Astrocyte (in vitro differentiated cells and primary cell): ENCODE results near the gene APOH. TPM values are rescaled to one million over a fixed set of nuclear protein-coding genes. Genes with fewer than 3 reads are reported as not detected.
A peak's percentile ranks its signal among the peaks of the same experiment; 100 is the strongest.

Experiments
- DNase-seq: peaks from one replicate; pipeline ENCODE4 v3.0.0-alpha.2; 2010; ENCODE audit warnings: low read depth
- FAIRE-seq: peaks from 2 replicates; lab custom pipeline; 2011; peaks lifted over from hg19 to GRCh38; lab: Jason Lieb, UNC
- H2AFZ ChIP-seq: 2 replicates; pipeline ENCODE4 v1.6.0; 2012; ENCODE audit warnings: low read depth, low read length, inconsistent platforms
- H3K27ac ChIP-seq: 2 replicates; pipeline ENCODE4 v1.5.1; 2011; ENCODE audit warnings: low read depth, low read length, inconsistent platforms
- H3K27me3 ChIP-seq: 2 replicates; pipeline ENCODE4 v1.6.0; 2011; ENCODE audit warnings: low read length, inconsistent platforms; ENCODE audit not compliant: insufficient read depth
- H3K36me3 ChIP-seq: 2 replicates; pipeline ENCODE4 v1.5.1; 2011; ENCODE audit warnings: low read length, inconsistent platforms; ENCODE audit not compliant: insufficient read depth
- H3K4me1 ChIP-seq: 2 replicates; pipeline ENCODE4 v1.5.1; 2011; ENCODE audit warnings: low read length, inconsistent platforms; ENCODE audit not compliant: insufficient read depth
- H3K4me2 ChIP-seq: 2 replicates; pipeline ENCODE4 v1.6.0; 2012; ENCODE audit warnings: low read length, inconsistent platforms
- H3K4me3 ChIP-seq: 2 replicates; pipeline ENCODE4 v1.5.1; 2011; ENCODE audit warnings: low read depth, mild to moderate bottlenecking, low read length, inconsistent platforms; ENCODE audit not compliant: insufficient read depth
- H3K79me2 ChIP-seq: 2 replicates; pipeline ENCODE4 v1.6.0; 2012; ENCODE audit warnings: mild to moderate bottlenecking, low read length, inconsistent platforms; ENCODE audit not compliant: insufficient read depth
- H3K9ac ChIP-seq: 2 replicates; pipeline ENCODE4 v1.6.0; 2012; ENCODE audit warnings: mild to moderate bottlenecking, low read length, inconsistent platforms
- H3K9me3 ChIP-seq: 2 replicates; pipeline ENCODE4 v1.5.1; 2012; ENCODE audit warnings: low read depth, mild to moderate bottlenecking, low read length, inconsistent platforms; ENCODE audit not compliant: insufficient read depth
- H4K20me1 ChIP-seq: 2 replicates; pipeline ENCODE4 v1.6.0; 2012; ENCODE audit warnings: low read length, inconsistent platforms; ENCODE audit not compliant: insufficient read depth
- H3K27ac Mint-ChIP-seq: one replicate; pipeline ENCODE4 v1.8.0; 2021; ENCODE audit warnings: mild to moderate bottlenecking, mixed read lengths; ENCODE audit not compliant: unreplicated experiment
- H3K27me3 Mint-ChIP-seq: one replicate; pipeline ENCODE4 v1.8.0; 2021; ENCODE audit warnings: low read depth, mixed read lengths; ENCODE audit not compliant: unreplicated experiment
- H3K36me3 Mint-ChIP-seq: one replicate; pipeline ENCODE4 v1.8.0; 2021; ENCODE audit warnings: low read depth, mixed read lengths; ENCODE audit not compliant: unreplicated experiment
- H3K4me1 Mint-ChIP-seq: one replicate; pipeline ENCODE4 v1.8.0; 2021; ENCODE audit warnings: low read depth, mixed read lengths; ENCODE audit not compliant: unreplicated experiment
- H3K4me3 Mint-ChIP-seq: one replicate; pipeline ENCODE4 v1.8.0; 2021; ENCODE audit warnings: mild to moderate bottlenecking, moderate library complexity, mixed read lengths; ENCODE audit not compliant: unreplicated experiment
- H3K9me3 Mint-ChIP-seq: one replicate; pipeline ENCODE4 v1.8.0; 2021; ENCODE audit warnings: mild to moderate bottlenecking, mixed read lengths; ENCODE audit not compliant: unreplicated experiment
- CTCF ChIP-seq: IDR thresholded peaks from 2 replicates; pipeline ENCODE4 v1.5.1; 2011; ENCODE audit warnings: low read depth, mild to moderate bottlenecking, inconsistent platforms, low read length, moderate library complexity; ENCODE audit not compliant: insufficient read depth
- EZH2 ChIP-seq: IDR thresholded peaks from 2 replicates; pipeline ENCODE4 v1.6.1; 2012; ENCODE audit warnings: mild to moderate bottlenecking, low read length, inconsistent platforms; ENCODE audit not compliant: insufficient read depth
- total RNA-seq: library from RNA; stranded (reverse); gene quantifications from 2 replicates; pipeline ENCODE4 v1.2.1, GENCODE V29; 2021

Gene APOH
- total RNA-seq, 1 donor from 2014 or later, result not detected

- Histone ChIP-seq H3K4me1 (no peaks in the 10 kb centered on the region), H3K4me3 (no peak overlapping the region), H3K27ac (no peak overlapping the region), H3K27me3 (no peaks in the 10 kb centered on the region), H2AFZ (no peak overlapping the region), H3K4me2 (no peak overlapping the region), H3K36me3 (no peaks in the 10 kb centered on the region), H3K79me2 (no peaks in the 10 kb centered on the region), H3K9ac (no peak overlapping the region), H4K20me1 (no peaks in the 10 kb centered on the region), H3K9me3 (no peaks in the 10 kb centered on the region)
- FAIRE-seq (no peak), DNase-seq (no peak)
- TF ChIP-seq CTCF (no peak), EZH2 (no peak)
- H3K9me3 Mint-ChIP-seq, result no peaks in the 10 kb centered on the region
- H3K36me3 Mint-ChIP-seq, result no peaks in the 10 kb centered on the region
- H3K27ac Mint-ChIP-seq, result no peak overlapping the region
- H3K4me3 Mint-ChIP-seq, result no peak overlapping the region
- no peaks in the 10 kb centered on the region for H3K4me1 Mint-ChIP-seq
- H3K27me3 Mint-ChIP-seq, result no peaks in the 10 kb centered on the region
Observed at GRCh38 chr17:66169839-66170238, 59.4 kb downstream of the APOH start.

GRCh38 chr17:66167189-66167815 is 61.9 kb downstream of the APOH start:
- Histone ChIP-seq H4K20me1 (no peaks in the 10 kb centered on the region), H2AFZ (no peak overlapping the region), H3K36me3 (no peaks in the 10 kb centered on the region), H3K9me3 (no peaks in the 10 kb centered on the region), H3K27ac (no peak overlapping the region), H3K79me2 (no peaks in the 10 kb centered on the region), H3K4me3 (no peak overlapping the region), H3K4me2 (no peak overlapping the region), H3K4me1 (no peaks in the 10 kb centered on the region), H3K27me3 (no peaks in the 10 kb centered on the region), H3K9ac (no peak overlapping the region)
- no peak overlapping the region for H3K4me3 Mint-ChIP-seq
- TF ChIP-seq CTCF, result no peak
- TF ChIP-seq EZH2, result no peak
- H3K4me1 Mint-ChIP-seq, result no peaks in the 10 kb centered on the region
- no peaks in the 10 kb centered on the region for H3K36me3 Mint-ChIP-seq
- no peaks in the 10 kb centered on the region for H3K27me3 Mint-ChIP-seq
- no peak overlapping the region for H3K27ac Mint-ChIP-seq
- no peak for DNase-seq
- FAIRE-seq, result no peak
- no peaks in the 10 kb centered on the region for H3K9me3 Mint-ChIP-seq

GRCh38 chr17:66165537-66166123 is 63.6 kb downstream of the APOH start:
- H4K20me1 ChIP-seq, result no peaks in the 10 kb centered on the region
- no peaks in the 10 kb centered on the region for H3K4me1 ChIP-seq
- H3K36me3 ChIP-seq, result no peaks in the 10 kb centered on the region
- H3K9ac ChIP-seq, result no peak overlapping the region
- TF ChIP-seq EZH2 (no peak), CTCF (peak; percentile 80)
- no peak overlapping the region for H3K4me2 ChIP-seq
- no peak overlapping the region for H2AFZ ChIP-seq
- H3K36me3 Mint-ChIP-seq, result peaks cover 6% of the 10 kb centered on the region
- no peaks in the 10 kb centered on the region for H3K79me2 ChIP-seq
- FAIRE-seq, result peak; percentile 79
- no peak overlapping the region for H3K4me3 ChIP-seq
- H3K4me1 Mint-ChIP-seq, result no peaks in the 10 kb centered on the region
- H3K27ac ChIP-seq, result no peak overlapping the region
- no peak overlapping the region for H3K4me3 Mint-ChIP-seq
- no peaks in the 10 kb centered on the region for H3K27me3 ChIP-seq
- H3K9me3 ChIP-seq, result no peaks in the 10 kb centered on the region
- peak; percentile 24 for DNase-seq
- H3K27ac Mint-ChIP-seq, result no peak overlapping the region
- peaks cover 3% of the 10 kb centered on the region for H3K9me3 Mint-ChIP-seq
- H3K27me3 Mint-ChIP-seq, result no peaks in the 10 kb centered on the region
